AG08396 (cell line): ENCODE measurements around the gene NUP93.
A peak's percentile ranks its signal among the peaks of the same experiment; 100 is the strongest.
"Not testable (repeated sequence)": the region's sequence is repeated elsewhere in the genome, so short reads cannot be mapped to it uniquely, and the experiment has no call there.

ENCODE experiments used
- DNase-seq: peaks from one replicate; pipeline ENCODE4 v3.0.0; 2012; ENCODE audit warnings: low spot score, mixed read lengths

Gene NUP93

DNA sequence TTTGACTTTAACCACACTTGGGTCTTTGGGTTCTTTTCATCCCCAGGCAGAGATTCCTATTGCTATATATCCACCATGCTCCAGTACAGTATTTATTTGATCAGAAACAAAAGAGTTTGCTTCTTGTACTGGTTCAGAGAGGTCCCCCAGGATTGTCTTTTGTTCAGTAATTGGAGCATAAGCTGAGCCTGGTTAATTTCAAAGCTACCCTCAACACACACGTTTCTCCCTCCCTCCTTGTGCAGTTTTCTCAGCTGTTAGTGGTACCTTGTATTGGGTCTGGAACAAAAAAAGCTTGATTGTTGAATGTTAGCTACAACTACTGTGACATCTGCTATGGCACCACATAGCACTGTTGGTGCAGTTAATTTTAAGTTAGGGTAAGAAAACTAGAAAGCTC lies 50.0 kb downstream of the NUP93 start:
- DNase-seq: no peak

DNA sequence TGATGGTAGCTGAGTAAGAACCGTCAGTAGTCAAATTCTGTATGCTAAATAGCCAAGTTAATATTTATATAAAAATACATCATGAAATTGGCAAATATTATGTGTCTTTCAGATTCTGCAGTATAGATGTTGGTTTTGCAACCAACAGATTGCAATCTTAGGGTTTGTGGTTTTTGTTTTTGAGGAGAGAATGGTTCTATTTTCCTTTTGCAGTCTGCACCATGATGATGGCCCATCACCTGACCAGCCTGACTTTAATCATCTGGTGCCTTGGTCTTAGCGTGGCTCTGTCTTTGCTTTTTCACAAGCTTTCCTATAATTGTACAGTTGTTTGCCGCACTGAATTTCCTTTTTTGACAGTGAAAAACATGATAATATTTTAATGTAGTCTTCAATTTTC lies 50.7 kb downstream of the NUP93 start:
- DNase-seq: no peak

DNA sequence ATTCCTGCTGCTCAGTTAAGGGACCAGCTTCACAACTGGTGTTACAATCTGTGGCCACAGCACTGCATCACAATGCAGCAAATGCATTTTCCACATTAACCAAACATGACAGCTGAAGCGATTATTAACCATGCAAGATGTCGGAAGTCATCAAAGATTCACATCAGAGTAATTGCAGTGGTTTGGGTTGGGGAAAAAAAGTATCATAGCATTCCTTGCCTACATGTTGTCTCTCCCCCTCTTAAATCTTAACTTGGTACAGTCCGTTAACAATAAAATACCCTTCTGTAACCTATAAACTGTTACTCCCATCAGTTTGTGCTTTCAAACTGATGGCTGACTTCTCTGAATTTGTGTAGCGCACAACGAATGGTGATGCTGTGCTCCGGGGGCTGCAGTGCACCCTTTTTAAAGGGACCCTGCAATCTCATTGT lies 51.6 kb downstream of the NUP93 start:
- DNase-seq: no peak

GRCh38 chr16:56783344-56783743 lies 53.4 kb downstream of the NUP93 start:
- no peak for DNase-seq

DNA sequence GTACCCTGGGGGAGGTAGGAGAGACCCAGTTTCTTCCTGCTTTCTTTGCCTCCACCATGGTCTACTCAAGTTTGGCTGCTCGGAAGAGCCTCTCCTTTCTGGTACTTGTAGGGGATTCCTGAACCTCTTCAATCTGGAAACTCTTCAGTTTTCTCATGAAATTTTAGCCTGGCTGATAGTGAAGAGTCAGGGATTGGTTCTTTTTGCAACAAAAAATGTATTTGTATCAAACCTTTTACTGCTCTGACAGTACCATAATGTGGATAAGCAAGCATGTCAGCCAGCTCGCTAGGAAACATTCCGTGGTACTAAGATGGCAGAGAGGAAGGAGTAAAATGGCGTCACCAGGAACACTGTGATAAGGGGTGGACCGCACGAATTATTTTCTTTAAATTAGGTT lies 55.4 kb downstream of the NUP93 start:
- no peak for DNase-seq

GRCh38 chr16:56787167-56787566 lies 57.2 kb downstream of the NUP93 start:
- no peak for DNase-seq

DNA sequence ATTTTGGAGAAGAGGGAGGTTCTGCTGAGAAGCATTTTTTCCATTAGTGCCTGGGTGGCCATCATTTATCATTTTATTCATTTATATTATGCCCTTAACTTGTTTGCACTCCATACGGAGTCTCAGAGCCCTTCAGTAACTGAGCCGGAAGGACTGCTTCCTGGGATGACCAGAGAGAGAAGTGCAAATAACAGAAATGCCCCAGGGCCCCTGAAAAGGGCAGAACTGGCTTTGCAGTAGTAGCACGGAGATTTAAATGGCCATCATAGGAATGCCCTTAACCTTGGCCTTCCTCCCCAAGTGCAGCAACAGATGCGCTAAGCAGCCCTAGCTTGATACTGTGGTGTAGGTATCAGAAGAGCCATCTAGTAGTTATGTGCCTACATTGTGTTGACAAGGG lies 58.5 kb downstream of the NUP93 start:
- DNase-seq: no peak

- DNase-seq: peak; percentile 45
Measured at GRCh38 chr16:56789360-56789759, 59.4 kb downstream of the NUP93 start.

DNA sequence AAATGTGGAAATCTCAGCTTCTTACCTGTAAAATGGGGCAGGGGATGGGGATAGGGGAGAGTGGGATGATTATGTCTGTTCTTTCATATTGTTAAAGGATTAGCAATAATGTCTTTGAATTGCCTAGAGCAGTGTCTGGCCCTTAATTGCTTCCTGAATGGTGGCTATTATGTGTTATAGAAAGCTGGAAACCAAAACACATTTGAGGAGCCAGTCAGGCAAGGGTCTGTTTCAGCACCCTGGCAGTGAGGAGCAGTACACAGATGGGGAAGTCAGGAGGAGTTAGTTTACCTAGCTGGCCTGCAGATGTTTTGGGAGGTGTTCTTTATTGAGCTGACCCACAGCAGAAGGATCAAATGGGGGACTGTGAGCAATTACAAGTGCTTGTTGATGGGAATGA lies 63.0 kb downstream of the NUP93 start:
- DNase-seq: no peak

DNA sequence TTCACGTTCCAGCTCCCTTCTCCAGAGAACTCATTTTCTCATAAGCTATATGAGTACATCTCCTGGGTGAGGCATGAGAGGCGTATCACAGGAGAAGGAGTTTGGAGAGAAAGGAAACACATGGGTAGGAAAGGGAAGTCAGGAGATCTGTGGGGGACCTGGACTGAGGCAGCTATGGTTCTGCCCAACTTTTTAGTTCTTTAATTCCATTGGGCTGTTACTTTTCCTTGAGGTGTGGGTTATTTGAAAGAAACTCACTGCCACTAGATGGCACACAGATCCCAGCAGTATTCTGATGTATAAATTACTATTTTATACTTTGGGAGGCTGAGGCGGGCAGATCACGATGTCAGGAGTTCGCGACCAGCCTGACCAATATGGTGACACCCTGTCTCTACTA lies 63.6 kb downstream of the NUP93 start:
- DNase-seq: no peak

DNA sequence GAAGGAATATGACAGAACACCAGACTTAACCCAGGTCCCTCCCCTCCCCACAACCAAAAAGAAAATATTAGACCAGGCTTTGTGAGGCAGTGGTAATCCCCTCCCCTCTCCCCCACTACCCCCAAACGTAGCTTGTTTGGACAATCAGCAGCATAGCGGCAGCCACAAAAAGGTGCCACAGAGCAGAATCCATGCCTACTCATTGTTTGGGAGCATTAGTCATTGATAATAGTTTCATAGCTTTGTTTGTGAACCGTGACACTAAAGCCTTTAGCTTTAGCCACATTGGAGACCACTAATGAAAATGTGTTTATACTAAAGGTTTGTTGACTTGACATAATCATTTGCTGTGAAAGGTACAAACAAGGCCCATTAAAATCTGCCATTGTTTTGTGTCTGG lies 65.1 kb downstream of the NUP93 start:
- DNase-seq: no peak

DNA sequence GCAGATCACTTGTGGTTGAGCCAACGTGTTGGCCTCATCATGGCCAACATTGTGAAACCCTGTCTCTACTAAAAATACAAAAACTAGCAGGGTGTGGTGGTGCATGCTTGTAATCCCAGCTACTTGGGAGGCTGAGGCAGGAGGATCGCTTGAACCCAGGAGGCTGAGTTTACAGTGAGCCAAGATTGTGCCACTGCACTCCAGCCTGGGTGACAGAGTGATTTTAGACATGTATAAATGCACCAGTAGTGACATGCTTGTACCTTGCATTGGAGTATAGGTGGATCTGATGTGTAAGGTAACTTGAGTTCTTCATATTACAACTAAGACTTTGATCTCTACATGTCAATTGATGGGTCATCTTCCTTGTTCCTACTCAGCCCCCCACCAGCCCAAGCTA lies 67.1 kb downstream of the NUP93 start:
- not testable (repeated sequence) for DNase-seq

GRCh38 chr16:56797861-56798260 lies 67.9 kb downstream of the NUP93 start:
- no peak for DNase-seq

DNA sequence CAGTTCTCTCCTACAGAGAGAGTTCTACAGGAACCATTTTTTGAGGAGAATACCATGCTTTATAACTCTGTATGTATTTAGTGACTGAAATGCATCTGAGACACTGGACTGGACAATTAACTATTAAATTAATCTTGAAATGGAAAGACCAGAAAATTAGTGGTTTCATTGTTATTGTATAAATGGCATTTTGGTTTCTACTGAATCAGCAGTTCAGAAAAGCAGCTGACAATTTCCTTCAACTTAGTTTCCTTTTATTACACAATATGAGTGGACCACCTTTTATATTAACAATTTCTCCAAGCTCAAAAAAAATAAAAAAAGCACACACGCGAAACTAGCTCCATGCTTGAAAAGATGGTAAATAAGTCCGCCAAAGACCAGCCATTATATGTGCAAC lies 69.0 kb downstream of the NUP93 start:
- no peak for DNase-seq

DNA sequence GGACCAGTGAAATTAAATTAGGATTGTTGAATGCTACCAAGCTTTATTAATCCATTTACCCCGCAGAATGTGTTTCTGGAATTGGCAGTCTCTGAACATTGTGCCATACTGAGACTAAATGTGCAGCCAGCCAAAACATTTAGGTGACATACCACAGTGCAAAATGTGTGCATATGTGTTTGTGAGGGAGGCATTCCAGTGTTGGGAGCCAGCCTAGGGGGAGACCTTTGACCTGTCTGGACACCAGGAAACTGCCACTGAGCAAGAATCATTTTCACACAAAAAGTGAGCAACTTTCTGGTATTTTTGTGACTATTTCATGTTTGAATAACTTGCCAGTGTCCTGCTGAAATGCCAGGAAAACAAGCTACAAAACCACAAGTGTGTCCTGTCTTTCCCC lies 70.4 kb downstream of the NUP93 start:
- no peak for DNase-seq

- DNase-seq: no peak
Measured at GRCh38 chr16:56801762-56802161, 71.8 kb downstream of the NUP93 start.

DNA sequence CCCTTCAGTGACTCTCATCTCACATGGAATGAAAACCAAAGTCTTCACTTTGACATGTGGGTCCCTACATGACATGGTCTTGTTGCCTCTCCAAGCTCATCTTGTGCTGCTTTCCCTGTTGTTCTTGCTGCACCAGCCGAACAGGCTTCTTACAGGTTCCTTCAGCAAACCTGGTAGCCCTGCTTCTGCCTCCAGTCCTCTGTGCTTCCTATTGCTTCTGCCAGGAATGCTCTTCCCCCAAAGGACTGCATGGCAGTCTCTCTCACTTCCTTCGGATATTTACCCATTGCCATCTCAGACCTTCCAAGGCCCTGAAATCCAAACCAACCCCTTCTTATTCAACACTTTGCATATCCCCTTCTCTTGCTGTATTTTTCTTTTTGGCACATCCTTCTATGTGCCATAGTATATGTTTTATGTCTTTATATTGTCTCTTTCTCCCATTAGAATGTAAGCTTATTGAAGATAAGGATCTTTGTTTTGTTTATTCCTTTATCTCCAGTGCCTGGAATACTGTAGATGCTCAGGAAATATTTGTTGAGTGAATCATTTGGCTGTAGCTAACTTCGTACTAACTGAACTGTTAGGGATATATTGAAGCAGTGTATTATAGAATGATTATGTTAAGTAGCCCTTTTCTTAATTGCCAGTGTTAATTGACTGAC lies 77.2 kb downstream of the NUP93 start:
- DNase-seq: no peak

GRCh38 chr16:56807676-56808067 lies 77.7 kb downstream of the NUP93 start:
- DNase-seq: not testable (repeated sequence)

DNA sequence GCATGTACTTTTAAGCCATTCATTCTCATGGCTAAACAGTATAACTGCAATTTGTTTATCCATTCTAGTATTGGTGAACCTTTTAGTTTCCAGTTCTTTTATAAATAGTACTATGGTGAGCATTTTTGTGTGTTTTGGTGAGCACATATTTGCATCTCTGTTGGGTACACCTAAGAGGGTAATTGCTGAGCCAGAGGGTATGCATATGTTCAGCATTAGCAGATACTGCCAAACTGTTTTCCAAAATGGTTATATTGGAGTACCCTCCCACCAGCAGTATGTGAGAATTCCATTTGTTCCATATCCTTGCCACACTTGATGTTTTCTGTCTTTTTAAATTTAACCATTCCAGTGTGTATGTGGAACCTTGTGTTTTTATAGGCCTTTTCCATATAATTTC lies 81.0 kb downstream of the NUP93 start:
- DNase-seq: no peak

- DNase-seq: not testable (repeated sequence)
Measured at GRCh38 chr16:56811602-56812001, 81.7 kb downstream of the NUP93 start.

- no peak for DNase-seq
Measured at GRCh38 chr16:56812884-56813283, 83.0 kb downstream of the NUP93 start.

DNA sequence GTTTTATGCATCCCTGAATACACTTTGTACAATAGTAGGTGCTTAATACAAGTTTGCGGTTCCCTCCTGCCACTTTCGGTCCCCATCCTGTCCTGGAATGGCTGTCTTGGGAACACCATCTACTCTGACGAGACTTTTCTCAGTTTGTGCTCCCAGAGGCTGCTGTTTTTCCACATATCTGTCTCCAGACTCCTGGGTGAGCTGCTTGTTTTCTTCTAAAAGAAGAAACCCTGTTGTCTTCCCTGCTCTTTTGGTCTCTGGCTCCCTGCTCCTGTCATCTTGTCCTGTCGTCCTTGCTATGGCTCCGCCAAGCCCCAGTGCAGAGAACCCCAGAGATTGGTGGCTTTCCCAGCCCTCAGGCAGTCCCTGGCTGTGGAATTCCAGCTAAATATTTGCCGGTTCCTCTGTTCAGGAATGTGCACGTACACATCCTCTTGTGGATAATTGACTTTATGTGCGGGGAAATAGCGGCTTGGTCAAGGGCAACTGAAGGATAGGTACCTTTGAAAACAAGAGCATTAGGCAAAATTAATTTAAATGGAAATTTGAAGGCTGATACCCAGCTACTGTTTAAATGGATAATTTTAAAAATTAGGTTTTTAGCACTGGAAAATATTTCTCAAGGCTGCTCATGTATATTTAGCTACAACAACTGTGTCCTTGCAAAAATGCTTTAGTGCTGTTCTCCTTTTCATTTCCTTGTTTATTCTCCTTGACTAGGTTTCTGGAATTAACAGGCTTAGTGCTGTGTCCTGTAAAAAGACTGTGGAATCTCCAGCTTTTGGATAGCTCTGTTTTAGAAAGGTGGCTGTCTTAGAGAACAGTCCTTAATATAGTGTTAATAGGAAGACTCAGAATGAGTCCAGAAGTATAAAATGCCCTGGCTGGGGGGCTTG lies 84.9 kb downstream of the NUP93 start:
- DNase-seq: no peak

DNA sequence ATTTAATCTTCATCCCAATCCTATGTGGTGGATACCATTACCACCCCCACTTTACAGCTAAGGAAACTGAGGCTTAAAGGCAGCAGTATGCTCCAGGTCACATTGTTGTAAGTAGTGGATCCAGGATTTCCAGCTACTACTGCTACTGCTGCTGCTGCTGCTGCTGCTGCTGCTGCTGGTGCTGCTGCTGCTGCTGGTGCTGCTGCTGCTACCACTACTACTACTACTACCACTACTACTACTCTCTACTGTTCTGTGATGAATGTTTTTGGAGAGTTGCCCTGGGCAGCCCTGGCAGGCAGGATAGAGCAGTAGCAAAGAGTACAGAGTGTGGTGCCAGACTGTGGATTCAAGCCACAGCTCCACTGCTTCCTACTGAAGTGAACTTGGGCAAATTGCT lies 85.8 kb downstream of the NUP93 start:
- DNase-seq: no peak

DNA sequence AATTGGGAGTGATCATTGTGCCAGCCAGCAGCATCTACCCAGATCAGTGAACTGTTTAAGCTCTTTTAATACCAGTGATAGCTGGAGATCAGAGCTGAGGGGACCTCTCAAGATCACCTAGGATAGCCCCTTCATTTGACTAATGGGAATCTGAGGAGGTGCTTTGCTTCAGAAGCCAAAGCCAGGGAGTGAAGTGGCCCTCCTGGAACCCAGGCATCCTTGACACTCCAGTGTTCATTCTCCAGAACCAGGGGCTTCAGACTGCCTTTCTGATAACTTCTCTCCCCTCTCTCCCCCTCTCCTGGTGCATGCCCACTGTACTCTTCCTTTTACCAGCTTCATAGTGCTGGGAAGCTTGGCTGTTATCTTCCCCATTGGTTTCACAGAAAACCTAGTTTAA lies 87.1 kb downstream of the NUP93 start:
- DNase-seq: no peak
